ENCODE measurements around the gene SFTA2.
"Not testable (repeated sequence)": the region's sequence is repeated elsewhere in the genome, so short reads cannot be mapped to it uniquely, and the experiment has no call there.

The SFTA2 gene

GRCh38 chr6:30931969-30932645 is at the start of gene SFTA2:
Gene SFTA2, minus strand, starts transcription at chr6:30932170. Its CDS starts 74 bp downstream, at chr6:30932096.
- DNase-seq: no peak

GRCh38 chr6:30979690-30980089 is 47.7 kb upstream of the SFTA2 start:
- no peak for DNase-seq

- no peak for DNase-seq
These were observed 47.2 kb upstream of the SFTA2 start for GRCh38 chr6:30979141-30979540.

GRCh38 chr6:30974490-30975252 is 42.7 kb upstream of the SFTA2 start:
- DNase-seq: no peak

GRCh38 chr6:30972816-30973215 is 40.8 kb upstream of the SFTA2 start:
- DNase-seq: no peak

- no peak for DNase-seq
These were observed 39.0 kb upstream of the SFTA2 start for GRCh38 chr6:30970946-30971345.

- DNase-seq: not testable (repeated sequence)
These were observed 37.2 kb upstream of the SFTA2 start for GRCh38 chr6:30969171-30969570.

GRCh38 chr6:30966154-30966553 is 34.2 kb upstream of the SFTA2 start:
- DNase-seq: no peak

GRCh38 chr6:30965140-30965601 is 33.2 kb upstream of the SFTA2 start:
- DNase-seq: no peak

- no peak for DNase-seq
These were observed 32.1 kb upstream of the SFTA2 start for GRCh38 chr6:30964075-30964474.

- DNase-seq: no peak
These were observed 31.7 kb upstream of the SFTA2 start for GRCh38 chr6:30963641-30964040.

GRCh38 chr6:30962716-30963115 is 30.7 kb upstream of the SFTA2 start:
- DNase-seq: no peak

- DNase-seq: no peak
These were observed 29.1 kb upstream of the SFTA2 start for GRCh38 chr6:30960907-30961673.

GRCh38 chr6:30957716-30958115 is 25.7 kb upstream of the SFTA2 start:
- DNase-seq: no peak

- DNase-seq: no peak
These were observed 23.5 kb upstream of the SFTA2 start for GRCh38 chr6:30955367-30956042.

- DNase-seq: no peak
These were observed 22.8 kb upstream of the SFTA2 start for GRCh38 chr6:30954631-30955366.

- no peak for DNase-seq
These were observed 20.0 kb upstream of the SFTA2 start for GRCh38 chr6:30951907-30952469.

GRCh38 chr6:30948811-30949210 is 16.8 kb upstream of the SFTA2 start:
- DNase-seq: no peak

GRCh38 chr6:30947231-30947630 is 15.3 kb upstream of the SFTA2 start:
- DNase-seq: no peak

GRCh38 chr6:30945281-30945680 is 13.3 kb upstream of the SFTA2 start:
- DNase-seq: no peak

- DNase-seq: no peak
These were observed 12.1 kb upstream of the SFTA2 start for GRCh38 chr6:30944051-30944450.

Data from DMS79 (cell line).